GM18519 (cell line): ENCODE data around the gene TGM4.
"Not testable (repeated sequence)": the region's sequence is repeated elsewhere in the genome, so short reads cannot be mapped to it uniquely, and the experiment has no call there.

Experiments
- ATAC-seq: cut with Tn5 transposase; IDR thresholded peaks from one replicate; pipeline ENCODE4 v1.9.1; 2021; ENCODE audit warnings: mild to moderate bottlenecking, moderate library complexity; ENCODE audit not compliant: unreplicated experiment, low FRiP score

Gene TGM4

GRCh38 chr3:44874308-44874707, at the start of gene TGM4:
Gene TGM4, plus strand, starts transcription at chr3:44874608. Its CDS starts 71 bp downstream, at chr3:44874679.
- ATAC-seq = no peak

- no peak for ATAC-seq
These were observed 49.0 kb upstream of the TGM4 start for GRCh38 chr3:44825264-44825925.

GRCh38 chr3:44827196-44827595, 47.2 kb upstream of the TGM4 start:
- no peak for ATAC-seq

- no peak for ATAC-seq
These were observed 43.2 kb upstream of the TGM4 start for GRCh38 chr3:44831232-44831631.

GRCh38 chr3:44832032-44832431, 42.4 kb upstream of the TGM4 start:
- ATAC-seq = no peak

- no peak for ATAC-seq
These were observed 41.4 kb upstream of the TGM4 start for GRCh38 chr3:44832965-44833364.

- no peak for ATAC-seq
These were observed 41.0 kb upstream of the TGM4 start for GRCh38 chr3:44833394-44833793.

- no peak for ATAC-seq
These were observed 38.7 kb upstream of the TGM4 start for GRCh38 chr3:44835684-44836083.

- ATAC-seq = no peak
These were observed 32.0 kb upstream of the TGM4 start for GRCh38 chr3:44842376-44842775.

GRCh38 chr3:44845528-44846520, 28.6 kb upstream of the TGM4 start:
- no peak for ATAC-seq

- no peak for ATAC-seq
These were observed 25.8 kb upstream of the TGM4 start for GRCh38 chr3:44848634-44849033.

- not testable (repeated sequence) for ATAC-seq
These were observed 17.7 kb upstream of the TGM4 start for GRCh38 chr3:44856663-44857062.

GRCh38 chr3:44860117-44860516, 14.3 kb upstream of the TGM4 start:
- ATAC-seq = no peak

GRCh38 chr3:44861412-44862225, 12.8 kb upstream of the TGM4 start, which contains the start of gene TMEM42:
Gene TMEM42, plus strand, starts transcription at chr3:44861912. Its CDS starts 13 bp downstream, at chr3:44861925.
- peak; percentile 93 for ATAC-seq

GRCh38 chr3:44862226-44862637, 12.2 kb upstream of the TGM4 start:
- peak; percentile 4 for ATAC-seq

- no peak for ATAC-seq
These were observed 9.0 kb upstream of the TGM4 start for GRCh38 chr3:44865272-44866035.

GRCh38 chr3:44867421-44868111, 6.8 kb upstream of the TGM4 start:
- ATAC-seq = no peak

- ATAC-seq = no peak
These were observed 3.9 kb upstream of the TGM4 start for GRCh38 chr3:44870375-44871061.

- ATAC-seq = no peak
These were observed 1.2 kb downstream of the TGM4 start for GRCh38 chr3:44875596-44875995.
